Stimulated activated naive CD4-positive, alpha-beta T cell treated with Interleukin-2 at 50 U/mL for 16 hours (primary cell): ENCODE data around the gene RAB31.

Experiments used
- DNase-seq: peaks from one replicate; lab custom pipeline; 2025; lab: John Stamatoyannopoulos, UW

RAB31 gene

DNA sequence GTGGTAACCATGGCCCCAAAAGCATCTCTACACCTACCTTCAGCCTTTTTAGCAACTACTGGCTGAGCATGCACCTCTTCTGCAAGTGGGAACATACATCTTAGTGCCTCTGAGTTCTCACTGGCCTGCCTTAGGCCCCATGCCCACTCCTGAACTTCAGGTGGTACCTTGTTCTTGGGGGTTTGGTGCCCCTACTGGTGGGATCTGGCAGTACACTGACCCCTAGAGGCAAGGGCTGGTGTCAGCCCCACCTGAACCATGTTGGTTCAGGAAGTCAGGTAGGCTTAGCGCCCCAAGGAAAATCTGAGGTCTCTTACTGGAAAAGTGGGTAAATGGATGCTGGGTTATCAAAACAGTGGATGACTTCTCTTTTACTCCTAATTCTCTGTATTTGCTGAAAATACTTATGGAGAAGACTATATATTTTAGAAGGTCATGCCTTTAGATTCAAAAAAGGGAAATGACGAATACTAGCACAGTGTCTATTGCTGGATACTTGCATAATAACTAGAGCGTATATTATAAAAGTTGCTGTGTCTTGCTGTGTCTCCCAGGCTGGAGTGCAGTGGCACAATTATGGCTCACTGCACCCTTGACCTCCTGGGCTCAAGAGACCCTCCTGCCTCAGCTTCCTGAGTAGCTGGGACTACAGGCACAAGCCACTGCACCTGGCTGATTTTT, 84.6 kb downstream of the RAB31 start:
- no peak for DNase-seq

DNA sequence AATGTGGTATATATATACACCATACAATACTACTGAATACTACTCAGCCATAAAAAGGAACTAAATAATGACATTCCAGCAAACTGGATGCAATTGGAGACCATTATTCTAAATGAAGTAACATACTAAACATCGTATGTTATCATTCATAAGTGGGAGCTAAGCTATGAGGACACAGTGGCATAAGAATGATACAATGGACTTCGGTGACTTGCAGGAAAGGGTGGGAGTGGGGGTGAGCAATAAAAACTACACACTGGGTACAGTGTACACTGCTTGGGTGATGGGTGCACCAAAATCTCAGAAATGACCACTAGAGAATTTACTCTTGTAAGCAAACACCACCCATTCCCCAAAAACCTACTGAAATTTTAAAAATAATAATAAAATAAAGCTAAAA, 87.9 kb downstream of the RAB31 start:
- no peak for DNase-seq

DNA sequence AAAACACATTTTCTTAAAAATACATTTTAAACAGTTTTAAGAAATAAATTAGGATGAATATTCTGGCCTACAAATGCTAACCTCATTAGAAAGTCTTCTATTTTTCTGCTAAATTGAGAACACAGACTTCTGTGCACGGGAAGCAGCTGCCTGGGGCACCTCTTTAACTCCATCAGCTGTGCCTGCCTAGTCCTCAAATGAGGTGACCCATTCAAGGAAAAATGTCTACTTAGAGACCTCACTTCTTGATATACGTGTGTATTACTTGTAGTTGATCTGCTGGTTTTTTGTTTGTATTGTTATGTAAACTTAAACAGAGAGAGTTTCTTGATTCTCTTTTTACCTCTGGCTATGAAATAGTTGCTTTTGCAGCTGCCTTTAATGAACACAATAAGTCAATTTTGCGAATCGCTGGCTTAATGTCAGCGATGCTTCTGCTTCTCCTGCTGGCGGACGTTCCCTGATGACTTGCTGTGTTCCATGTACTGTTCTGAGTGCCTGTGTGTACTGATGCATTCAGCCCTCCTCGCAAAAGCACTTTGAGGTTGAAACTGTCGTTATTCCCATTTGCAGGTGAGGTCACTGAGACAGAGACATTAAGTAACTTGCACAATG, 88.9 kb downstream of the RAB31 start:
- DNase-seq: no peak

DNA sequence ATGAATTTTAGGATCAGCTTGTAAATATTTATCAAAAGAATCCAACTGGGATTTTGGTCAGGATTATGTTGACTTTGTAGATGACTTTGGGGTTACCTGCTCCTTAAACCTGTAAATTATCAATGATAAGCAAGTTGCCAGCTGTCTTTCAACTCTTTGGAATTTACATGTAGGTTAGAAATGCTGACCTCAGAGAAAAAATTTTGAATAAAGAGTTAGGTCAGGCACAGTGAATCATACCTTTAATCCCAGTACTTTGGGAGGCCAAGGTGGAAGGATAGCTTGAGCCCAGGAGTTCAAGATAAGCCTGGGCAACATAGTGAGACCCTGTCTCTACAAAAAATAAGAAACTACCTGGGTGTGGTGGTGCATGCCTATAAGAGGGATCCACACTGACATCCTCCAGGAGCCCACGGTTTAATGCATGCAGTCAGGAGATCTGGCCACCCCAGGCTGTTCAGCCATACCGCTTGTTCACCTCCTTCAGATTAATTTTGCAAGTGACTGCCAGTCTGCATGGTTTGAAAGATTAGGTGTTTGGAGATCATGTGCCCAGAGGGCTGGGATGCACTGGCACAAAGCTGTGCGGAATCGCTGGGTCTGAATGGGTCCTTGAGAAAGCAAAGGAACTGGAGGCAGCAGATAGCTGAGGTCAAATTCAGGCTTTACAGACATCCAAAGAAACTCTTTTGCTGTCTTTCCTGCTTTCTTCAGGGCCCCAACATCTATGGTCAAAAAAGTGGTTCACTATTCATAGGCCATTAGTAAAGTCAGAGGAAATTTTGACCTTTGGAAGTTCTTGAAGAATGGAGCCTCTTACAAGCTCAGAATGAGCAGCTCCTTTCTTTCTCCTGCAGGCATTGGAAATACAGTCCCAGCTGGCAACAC, 94.3 kb downstream of the RAB31 start:
- no peak for DNase-seq

DNA sequence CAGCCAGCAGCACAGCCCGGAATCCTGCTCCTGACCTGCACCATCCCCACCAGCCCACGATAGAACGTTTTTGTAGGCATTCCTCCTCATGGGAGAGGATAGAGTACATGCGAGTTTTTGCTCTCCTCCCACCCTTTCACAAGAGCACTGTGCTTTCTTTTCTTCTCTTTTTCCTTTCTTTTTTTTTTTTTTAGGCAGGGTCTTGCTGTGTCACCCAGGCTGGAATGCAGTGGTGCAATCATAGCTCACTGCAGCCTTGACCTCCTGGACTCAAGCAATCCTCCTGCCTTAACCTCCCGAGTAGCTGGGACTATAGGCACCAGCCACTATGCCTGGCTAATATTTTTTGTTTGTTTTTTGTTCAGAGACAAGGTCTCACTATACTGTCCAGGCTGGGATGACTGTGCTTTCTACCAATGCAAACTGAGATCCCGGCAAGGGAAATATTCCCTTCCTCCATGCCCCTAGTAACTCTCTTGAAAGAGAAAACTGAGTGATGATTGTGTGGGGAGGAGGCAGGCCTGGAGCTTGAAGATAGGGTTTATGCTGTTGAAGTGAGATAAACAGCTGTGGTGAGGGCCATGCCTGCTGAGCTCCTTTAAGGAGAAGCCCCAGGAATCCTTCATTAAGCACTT, 95.1 kb downstream of the RAB31 start:
- DNase-seq: no peak

DNA sequence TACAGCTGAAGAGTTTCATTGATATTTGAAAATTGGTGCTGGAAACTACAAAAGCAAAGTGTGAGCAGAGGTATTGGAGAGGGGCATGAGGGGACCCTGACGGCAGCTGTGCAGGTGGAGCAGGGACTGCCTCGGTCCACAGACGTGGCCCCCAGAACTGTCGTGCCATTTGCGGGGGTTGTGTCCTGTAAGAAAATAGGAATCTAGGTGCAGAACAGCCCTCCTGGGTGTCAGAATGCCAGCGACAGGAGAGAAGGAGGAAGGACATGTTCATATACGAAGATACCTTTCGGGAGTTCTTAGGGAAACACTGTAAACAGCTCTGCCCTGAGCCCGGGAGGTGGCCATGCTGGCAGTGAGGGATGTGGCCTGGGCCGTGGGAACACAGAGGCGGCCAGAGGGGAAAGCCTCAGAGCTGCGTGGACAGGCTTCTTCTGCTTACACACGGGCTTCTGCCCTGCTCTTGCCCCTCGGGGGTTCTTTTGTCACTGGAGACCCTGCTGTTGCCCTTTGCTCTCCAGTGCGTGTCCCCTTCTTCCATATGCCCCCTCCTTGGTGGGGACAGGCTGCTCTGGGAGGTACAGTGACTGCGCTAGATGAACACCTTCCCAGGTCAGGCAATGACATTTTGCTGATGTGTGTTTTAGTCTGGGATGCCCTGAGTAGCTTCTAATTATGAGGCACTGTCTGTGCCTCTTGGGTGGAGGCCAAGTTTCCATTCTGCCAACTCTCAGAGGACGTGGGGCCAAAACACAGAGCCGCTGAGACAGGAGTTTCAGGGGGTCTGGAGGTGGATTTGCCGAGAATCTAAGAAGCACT, 95.8 kb downstream of the RAB31 start:
- DNase-seq: no peak

DNA sequence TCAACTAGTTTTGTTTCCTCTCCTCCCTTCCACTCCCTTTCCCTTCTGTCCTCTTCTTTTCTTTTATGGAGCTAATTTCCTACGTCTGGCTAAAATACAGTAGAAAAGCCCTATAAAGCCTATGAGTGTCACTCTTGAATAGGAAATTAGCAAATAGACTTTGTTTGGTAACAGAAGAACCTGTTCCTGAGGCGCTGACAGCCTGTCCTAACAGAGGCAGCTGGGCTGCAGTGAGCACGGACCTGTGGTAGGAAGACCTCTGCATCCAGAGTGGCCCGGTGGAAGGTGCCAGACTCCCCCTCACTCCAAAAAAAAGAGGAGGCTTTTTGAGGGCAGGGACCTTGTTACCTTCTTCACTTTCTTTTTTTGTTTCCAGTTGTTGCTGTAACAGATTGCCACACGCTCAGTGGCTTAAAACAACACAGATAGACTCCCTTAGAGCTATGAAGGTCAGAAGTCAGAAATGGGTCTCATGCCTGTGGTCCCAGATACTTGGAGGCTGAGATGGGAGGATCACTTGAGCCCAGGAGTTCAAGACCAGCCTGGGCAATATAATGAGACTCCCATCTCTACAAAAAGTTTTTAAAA, 96.5 kb downstream of the RAB31 start:
- DNase-seq: no peak

DNA sequence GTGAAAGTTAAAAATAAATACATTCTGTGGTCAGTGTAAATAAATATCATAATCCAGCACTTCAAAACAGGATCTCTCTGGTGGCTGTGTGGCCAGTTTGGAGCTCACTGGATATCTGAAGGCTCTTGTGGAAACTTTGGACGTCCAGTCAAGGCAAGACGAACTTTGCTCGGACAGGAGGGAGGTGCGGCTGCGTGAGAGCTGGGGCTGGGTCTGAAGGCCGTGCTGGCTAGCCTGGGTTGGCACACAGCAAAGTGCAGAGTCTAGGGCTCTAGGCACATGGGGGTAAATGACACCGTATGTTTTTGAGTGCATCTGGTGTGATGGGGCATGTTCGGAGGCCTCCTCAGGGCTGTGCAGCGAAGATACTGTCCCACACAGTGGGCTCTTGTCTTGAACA, 98.8 kb downstream of the RAB31 start:
- DNase-seq: no peak

DNA sequence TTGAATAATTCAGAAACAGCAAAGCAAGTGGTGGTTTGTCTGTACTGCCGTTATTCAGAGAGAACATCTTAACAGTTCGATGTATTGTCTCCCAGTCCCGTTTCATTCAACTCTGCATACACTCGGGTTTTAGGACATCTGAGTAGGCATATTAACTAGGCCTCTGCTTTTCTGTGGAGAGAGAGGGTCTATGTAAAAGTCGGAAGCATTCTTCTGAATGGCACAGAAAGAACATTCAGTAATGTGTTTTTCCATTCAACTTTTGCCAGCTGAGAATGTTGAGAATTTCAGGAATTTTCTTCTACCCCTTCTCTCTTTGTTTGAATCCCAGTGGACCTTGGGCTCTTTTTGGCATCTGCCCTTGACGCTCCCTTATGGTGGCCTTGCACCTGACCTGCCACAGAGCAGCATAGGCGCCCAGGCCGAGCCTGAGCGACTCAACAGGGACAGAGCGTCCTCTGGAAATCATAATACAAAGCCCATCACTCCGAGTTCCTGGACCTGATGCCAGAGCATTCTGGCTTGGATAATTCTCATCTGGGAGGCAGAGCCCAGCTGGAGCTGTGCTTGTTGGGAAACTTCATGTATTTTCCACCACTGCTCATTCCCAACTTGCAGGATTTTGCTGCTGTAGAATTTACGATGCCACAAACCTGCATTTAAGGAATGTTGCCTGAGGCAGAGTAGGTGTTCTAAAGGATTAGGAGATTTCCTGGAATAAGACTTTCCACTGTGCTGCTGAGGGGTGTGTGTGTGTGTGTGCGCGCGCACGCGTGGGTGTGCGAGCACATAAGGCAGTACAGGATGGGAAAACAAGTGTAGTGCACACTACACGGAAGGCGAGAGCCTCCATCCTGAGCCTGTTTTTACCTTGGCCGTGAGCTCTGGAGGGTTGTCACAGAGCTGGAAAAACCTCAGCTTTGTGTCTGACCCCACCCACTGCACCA, 100.5 kb downstream of the RAB31 start:
- DNase-seq: no peak

DNA sequence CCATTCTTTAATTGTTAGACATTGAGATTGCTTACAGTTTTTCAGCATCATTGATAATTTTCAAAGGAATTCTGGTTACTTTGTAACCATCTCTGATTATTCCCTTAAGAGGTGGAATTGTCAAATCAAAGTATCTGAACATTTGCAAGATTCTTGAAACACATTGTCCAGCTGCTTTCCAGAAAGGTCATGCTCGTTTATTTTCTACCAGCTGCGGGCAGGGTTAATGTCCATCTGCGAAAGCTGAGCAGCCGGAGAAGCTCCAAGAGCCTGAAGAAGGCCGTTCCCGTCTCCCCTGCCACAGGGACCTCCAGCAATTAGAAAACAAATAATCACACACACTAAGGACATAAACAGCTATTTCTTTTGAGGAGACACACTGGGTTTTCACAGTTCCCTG, 101.6 kb downstream of the RAB31 start:
- DNase-seq: no peak

DNA sequence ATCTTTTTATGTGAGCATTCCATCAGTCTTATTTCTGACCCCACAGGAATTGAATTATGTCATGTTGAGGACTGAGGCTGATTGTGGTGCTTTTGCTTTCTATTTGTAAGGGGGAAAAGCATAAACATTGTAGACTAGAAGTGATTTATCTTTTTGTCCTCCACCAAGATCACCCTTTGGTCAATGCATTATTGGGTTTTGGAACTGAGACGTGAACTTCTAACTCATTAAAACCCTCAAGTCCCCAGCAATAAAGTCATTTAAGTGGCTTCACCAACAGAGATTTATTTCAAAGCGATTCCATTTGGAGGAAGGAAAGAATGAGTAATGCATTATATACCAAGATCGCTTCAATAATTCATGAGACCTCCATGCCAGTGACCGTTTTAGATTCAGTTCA, 102.2 kb downstream of the RAB31 start:
- no peak for DNase-seq

DNA sequence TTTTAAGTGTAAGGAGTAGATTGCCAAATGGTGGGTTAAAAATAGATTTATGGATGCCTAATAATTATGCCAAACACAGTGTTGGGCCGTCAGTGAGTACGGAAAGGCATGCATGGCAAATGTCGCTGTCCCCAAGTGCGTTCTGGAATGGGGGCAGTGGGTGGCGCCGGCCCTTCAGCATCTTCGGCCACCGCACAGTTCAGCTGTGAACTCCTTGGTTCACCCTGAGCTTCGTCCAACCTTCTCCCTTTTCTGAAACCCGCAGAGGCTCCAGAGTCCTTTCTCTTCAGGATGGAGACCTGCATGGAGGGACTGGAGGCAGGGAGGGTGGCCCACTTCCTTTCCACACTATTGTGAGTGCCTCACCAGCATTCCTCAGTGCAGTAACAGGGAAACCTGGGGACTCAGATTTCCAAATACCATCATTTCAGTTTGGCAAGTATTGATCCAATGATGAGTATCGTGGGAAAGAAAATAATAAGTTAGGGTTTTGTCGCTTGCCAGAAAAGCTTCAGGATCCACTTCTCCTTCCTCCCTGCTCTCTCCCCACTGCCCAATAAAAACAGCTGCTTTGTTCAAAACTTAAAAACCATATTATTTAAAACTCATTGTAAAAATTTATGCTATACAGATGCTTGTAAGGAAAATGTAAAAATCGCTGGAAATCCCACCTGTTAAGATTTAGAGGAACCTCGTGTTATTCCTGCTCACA, 103.0 kb downstream of the RAB31 start:
- no peak for DNase-seq

DNA sequence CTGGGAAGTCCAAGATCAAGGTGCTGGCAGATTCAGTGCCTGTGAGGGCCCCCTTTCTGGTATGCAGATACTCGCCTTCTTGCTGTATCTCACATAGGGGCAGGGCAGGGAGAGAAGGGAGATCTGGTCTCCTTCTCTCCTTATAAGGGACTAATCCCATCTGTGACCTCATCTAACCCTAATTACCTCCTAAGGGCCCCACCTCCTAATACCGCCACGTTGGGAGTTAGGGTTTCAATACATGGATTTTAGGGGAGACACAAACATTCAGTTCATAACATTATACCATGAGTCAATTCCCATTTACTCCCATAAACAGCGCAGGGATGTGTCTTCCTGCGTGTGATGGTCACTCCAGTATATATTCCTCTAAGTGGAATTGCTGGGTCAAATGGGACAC, 103.9 kb downstream of the RAB31 start:
- no peak for DNase-seq

DNA sequence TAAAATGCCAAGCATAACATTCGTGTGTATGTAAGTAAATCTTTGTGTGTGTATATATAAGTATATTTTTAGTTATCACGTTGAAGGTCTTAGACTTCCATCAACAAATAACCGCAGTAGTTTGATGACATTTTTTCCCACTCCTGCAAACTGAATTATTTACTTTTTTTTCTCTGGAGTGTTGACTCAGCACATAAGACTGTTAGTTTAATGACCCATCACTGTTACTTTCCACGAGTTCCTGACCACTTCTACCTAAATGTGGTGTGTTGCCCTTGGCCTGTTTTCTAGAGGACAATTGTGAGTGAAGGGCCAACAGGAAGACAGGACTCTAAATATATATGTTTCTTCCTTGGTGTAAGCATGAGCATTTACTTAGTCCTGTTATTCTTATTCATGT, 106.3 kb downstream of the RAB31 start:
- DNase-seq: no peak

DNA sequence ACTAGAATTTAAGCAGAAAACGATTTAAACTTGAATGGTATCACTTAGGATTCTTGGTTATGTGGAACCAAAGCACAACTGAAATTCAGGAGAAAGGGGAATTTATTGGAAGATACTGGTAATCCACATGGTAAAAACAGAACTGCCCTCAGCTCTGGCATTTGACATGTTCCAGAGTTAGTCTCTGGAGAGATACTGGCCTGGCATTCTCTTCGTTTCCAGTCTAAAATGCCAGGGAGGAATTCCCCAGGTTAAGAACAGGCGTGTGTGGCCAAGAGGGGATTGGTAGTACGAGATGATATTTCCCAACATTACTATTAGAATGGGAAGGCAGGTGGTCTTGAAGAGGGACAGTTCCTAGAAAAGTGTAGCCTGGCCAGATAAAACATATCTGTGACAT, 109.2 kb downstream of the RAB31 start:
- DNase-seq: no peak

DNA sequence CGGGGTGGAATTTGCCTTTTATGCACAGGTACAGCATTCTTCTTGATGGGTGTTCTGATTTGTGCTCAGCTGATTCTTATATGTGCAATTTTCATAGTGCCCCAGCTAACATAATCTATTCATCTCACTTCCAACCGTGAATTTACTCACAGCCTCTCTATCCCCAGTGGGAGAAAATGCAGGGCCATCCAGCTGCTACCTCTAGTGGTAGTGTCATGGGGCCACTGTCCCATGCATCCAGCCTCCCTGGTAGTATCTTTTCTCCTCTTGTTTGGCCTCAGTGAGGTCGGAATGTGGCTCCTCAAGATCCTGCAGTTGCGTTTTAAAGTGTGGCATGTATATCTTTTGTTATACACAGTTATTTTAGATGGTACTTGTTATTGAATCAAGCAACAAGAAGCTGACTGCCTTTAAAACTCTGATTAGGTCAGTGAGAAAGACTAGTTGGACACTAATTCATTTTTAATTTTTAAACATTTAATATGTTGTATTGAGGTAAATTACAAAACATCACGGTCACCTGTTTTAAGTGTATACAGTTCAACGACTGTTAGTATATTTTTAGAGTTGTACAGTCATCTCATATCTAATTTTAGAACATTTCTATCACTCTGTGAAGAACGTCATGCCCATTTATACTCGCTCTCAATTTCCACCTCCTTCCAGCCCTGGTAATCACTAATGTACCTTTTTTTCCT, 109.8 kb downstream of the RAB31 start:
- no peak for DNase-seq

DNA sequence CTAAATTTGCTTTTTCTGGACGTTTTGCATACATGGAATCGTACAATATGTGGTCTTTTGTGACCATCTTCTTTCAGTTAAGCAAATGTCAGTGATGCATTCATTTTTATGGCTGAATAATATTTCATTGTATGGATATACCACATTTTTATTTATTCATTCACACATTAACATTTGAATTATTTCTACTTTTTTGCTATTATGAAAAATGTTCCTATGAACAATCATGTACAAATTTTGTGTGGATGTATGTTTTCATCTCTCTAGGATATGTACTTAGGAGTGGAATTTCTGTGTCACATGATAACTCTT, 110.3 kb downstream of the RAB31 start:
- DNase-seq: no peak

DNA sequence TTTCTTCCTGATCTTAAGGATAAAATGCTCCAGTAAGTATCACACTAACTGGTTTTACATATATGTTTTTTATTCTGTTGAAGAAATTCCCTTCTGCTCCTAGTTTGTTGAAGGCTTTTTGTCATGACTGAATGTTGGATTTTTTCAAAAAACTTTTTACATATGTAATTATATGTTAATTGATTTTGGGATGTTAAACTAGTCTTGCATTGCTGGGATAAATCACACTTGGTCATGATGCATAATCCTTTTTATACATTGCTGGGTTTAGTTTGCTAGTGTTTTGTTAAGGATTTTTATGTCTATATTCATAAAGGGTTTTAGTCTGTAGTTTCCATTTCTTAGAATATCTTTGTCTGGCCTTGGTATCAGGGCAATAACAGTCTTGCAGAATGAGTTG, 112.0 kb downstream of the RAB31 start:
- DNase-seq: no peak

DNA sequence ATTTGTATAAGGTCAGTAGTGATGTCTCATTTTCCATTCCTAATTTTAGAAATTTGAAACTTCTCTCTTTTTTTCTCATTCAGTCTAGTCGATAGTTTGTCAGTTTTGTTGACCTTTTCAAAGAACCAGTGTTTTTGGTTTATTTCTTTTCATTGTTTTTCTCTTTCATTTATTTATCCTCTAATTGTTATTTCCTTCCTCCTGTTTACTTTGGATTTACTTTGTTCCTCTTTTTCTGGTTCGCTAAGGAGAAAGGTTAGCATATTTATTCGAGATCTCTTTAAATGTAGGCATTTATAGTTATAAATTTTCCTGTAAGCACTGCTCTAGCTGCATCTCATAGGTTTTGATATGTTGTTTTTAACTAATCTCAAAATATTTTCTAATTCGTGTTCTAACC, 112.6 kb downstream of the RAB31 start:
- DNase-seq: no peak
